Spleen (tissue), 7 donors: Measurements from ENCODE around the gene SETBP1.

Experiments used
- CTCF ChIP-seq, 11 experiments: fragments of 200-600 bp in 7 of 11; fragments of 450-650 bp in 4 of 11; sonication (generic) in 4 of 11; IDR thresholded peaks in 8 of 11; conservative IDR thresholded peaks in 3 of 11; 1 replicate in 7 of 11; 2 replicates in 4 of 11; pipeline versions ENCODE4 v1.4.0 to v1.8.0; 2016 to 2021; ENCODE audit warnings: antibody characterized with exemption in 11 of 11, inconsistent platforms in 4 of 11, mild to moderate bottlenecking in 1 of 11
- POLR2A ChIP-seq, 3 donors: fragments of 450-650 bp; IDR thresholded peaks; one replicate each; pipeline ENCODE4 v1.5.1; 2017; ENCODE audit warnings: antibody characterized with exemption in 3 of 3, mild to moderate bottlenecking in 1 of 3
- POLR2AphosphoS5 ChIP-seq, 3 donors: sonication (generic); formaldehyde crosslinking; IDR thresholded peaks; one replicate each; pipeline ENCODE4 v1.5.1; 2017; ENCODE audit warnings: antibody characterized with exemption in 3 of 3
- donor health status: DM: no; HTN: no; CAD: no; lungs with moderate emphysema.
- donor health status: DM: no; HTN: no; CAD: no.
- donor health status: DM: no; HTN: no; CAD: no.

DNA sequence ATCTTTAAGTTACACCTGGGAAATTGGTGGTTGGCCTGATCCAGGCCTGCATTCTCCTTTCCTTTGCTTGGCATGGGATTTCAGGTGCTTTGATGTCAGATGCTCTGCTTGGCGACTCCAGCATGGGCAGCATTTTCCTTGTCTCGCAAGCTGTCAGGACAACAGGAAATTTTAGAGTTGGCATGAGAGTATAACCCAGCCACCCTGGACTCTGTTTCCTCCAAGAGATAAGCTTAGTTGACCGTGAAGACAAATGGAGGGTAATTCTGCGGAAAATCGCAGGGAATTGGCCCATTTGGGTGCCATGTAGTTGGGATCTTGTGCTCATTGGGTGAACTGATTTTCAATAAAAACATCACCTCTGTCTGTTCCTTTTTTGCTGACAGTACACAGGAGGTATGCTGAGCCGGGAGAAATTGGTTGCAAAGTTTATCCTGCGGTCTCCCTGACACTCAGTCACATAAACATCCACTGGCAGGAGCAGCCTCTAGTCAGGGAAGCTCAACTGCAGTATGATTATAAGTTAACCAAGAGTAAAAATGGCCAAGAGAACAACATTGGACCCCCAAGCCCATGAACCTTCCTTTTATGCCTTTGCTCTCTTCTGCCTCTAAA is 409.9 kb downstream of the SETBP1 start:
- TF ChIP-seq CTCF (IDR thresholded peaks at IDR 0.05 in 8 of 11, conservative IDR thresholded peaks at IDR 0.05 in 3 of 11) (no peak), POLR2A (IDR thresholded peaks at IDR 0.05) (no peak), POLR2AphosphoS5 (IDR thresholded peaks at IDR 0.05) (no peak)
